Panc1 (cell line): ENCODE results near the gene UBN2. TPM values are rescaled to one million over a fixed set of nuclear protein-coding genes. Genes with fewer than 3 reads are reported as not detected.
"Not testable (repeated sequence)": the region's sequence is repeated elsewhere in the genome, so short reads cannot be mapped to it uniquely, and the experiment has no call there.

Experiments
- ATAC-seq: fragments of 200-7000 bp; cut with Tn5 transposase; 2 replicates; pipeline ENCODE4 v1.9.1; 2020; ENCODE audit warnings: mild to moderate bottlenecking, moderate library complexity
- BruUV-seq: library from RNA; stranded (reverse); fragments of 400-500 nt; replicated peaks from 2 replicates; lab custom pipeline; 2021; lab: Mats Ljungman, UMichigan
- CTCF ChIA-PET: fragments of 300-600 bp; sonication (Branson Sonifier 250); formaldehyde crosslinking; loops from one replicate; lab custom pipeline; 2022; ENCODE audit warnings: antibody characterized with exemption; lab: Charles Lee
- POLR2A ChIA-PET: fragments of 300-600 bp; sonication (Branson Sonifier 250); formaldehyde crosslinking; loops from one replicate; lab custom pipeline; 2022; ENCODE audit warnings: antibody characterized with exemption; lab: Charles Lee
- DNase-seq: peaks from one replicate; pipeline ENCODE4 v3.0.0-alpha.2; 2010; ENCODE audit warnings: low read depth, low spot score
- H3K27ac ChIP-seq: 2 replicates; pipeline ENCODE4 v1.5.1; 2011; ENCODE audit warnings: mild to moderate bottlenecking, low read length, inconsistent platforms
- H3K27me3 ChIP-seq: fragments of 200-500 bp; sonication (Bioruptor generic); 2 replicates; pipeline ENCODE4 v1.6.0; 2014; ENCODE audit warnings: low read length, inconsistent platforms; ENCODE audit not compliant: control insufficient read depth, insufficient read depth
- H3K36me3 ChIP-seq: fragments of 200-500 bp; sonication (Bioruptor generic); 2 replicates; pipeline ENCODE4 v1.5.1; 2014; ENCODE audit warnings: inconsistent platforms, mild to moderate bottlenecking, low read length, moderate library complexity; ENCODE audit not compliant: control insufficient read depth, insufficient read depth
- H3K4me1 ChIP-seq: 2 replicates; pipeline ENCODE4 v1.5.1; 2011; ENCODE audit warnings: inconsistent platforms, mild to moderate bottlenecking, low read length, moderate library complexity; ENCODE audit not compliant: control insufficient read depth, insufficient read depth
- H3K4me3 ChIP-seq, 2 experiments: 2 replicates each; pipeline ENCODE4 v1.5.1; 2011 to 2012; ENCODE audit warnings: low read depth in 2 of 2, low read length in 2 of 2, mild to moderate bottlenecking in 2 of 2, inconsistent platforms in 1 of 2, moderate library complexity in 1 of 2
- H3K9me3 ChIP-seq: fragments of 200-500 bp; sonication (Bioruptor generic); 2 replicates; pipeline ENCODE4 v1.5.1; 2014; ENCODE audit warnings: low read depth, mild to moderate bottlenecking, inconsistent platforms, low read length, moderate library complexity; ENCODE audit not compliant: control insufficient read depth, insufficient read depth
- CTCF ChIP-seq: fragments of 450-650 bp; IDR thresholded peaks from 2 replicates; pipeline ENCODE4 v1.5.1; 2017; ENCODE audit warnings: mild to moderate bottlenecking
- POLR2AphosphoS5 ChIP-seq: IDR thresholded peaks from 2 replicates; pipeline ENCODE4 v1.6.1; 2012; ENCODE audit warnings: mild to moderate bottlenecking, low read depth, low read length, moderate library complexity
- REST ChIP-seq, 2 experiments: IDR thresholded peaks; 2 replicates each; pipeline ENCODE4 v1.6.1; 2011 to 2012; ENCODE audit warnings: low read depth in 2 of 2, control low read depth in 1 of 2, low read length in 1 of 2, mild to moderate bottlenecking in 1 of 2, moderate library complexity in 1 of 2; ENCODE audit not compliant: insufficient read depth in 1 of 2
- SIN3A ChIP-seq: IDR thresholded peaks from 2 replicates; pipeline ENCODE4 v1.6.1; 2012; ENCODE audit warnings: low read depth, mild to moderate bottlenecking, low read length, moderate library complexity, borderline replicate concordance; ENCODE audit not compliant: insufficient read depth
- TCF7L2 ChIP-seq: IDR thresholded peaks from 2 replicates; pipeline ENCODE4 v1.6.1; 2011; ENCODE audit warnings: mild to moderate bottlenecking, low read depth, low read length, inconsistent platforms
- in situ Hi-C: cut with HindIII; loops from 2 replicates; pipeline ENCODE4 v1.10.0; 2016; ENCODE audit warnings: low sequenced_read_pairs, low pct_unique_long_range_greater_than_20kb
- intact Hi-C: fragments of 100-400 bp; cut with micrococcal nuclease; formaldehyde crosslinking; loops from one replicate; pipeline ENCODE4 v1.10.0; 2022; ENCODE audit not compliant: unreplicated experiment
- total RNA-seq: library from RNA; stranded (reverse); gene quantifications from one replicate; pipeline ENCODE4 v1.2.1, GENCODE V29; 2021; ENCODE audit not compliant: unreplicated experiment

UBN2 gene
- total RNA-seq, 1 experiment from 2014 or later: 14.0 TPM

- no peak for ATAC-seq
- no TSS peak for BruUV-seq
- Histone ChIP-seq H3K36me3 (no peaks in the 10 kb centered on the region), H3K27me3 (no peaks in the 10 kb centered on the region), H3K4me3 (no peak overlapping the region), H3K4me1 (no peaks in the 10 kb centered on the region), H3K9me3 (no peaks in the 10 kb centered on the region), H3K27ac (no peak overlapping the region)
- ChIA-PET POLR2A (no interaction called here), CTCF (no interaction called here)
- DNase-seq: no peak
- in situ Hi-C loops (no loop called here), intact Hi-C loops (no loop called here)
- TF ChIP-seq CTCF: no peak
- TF ChIP-seq POLR2AphosphoS5: no peak
- no peak for TF ChIP-seq REST (IDR thresholded peaks at IDR 0.05; ENCODE audit: insufficient read depth in 1 of 2, low read depth in 2 of 2, low read length in 1 of 2)
- no peak for TF ChIP-seq SIN3A
- no peak for TF ChIP-seq TCF7L2
These were observed 99.4 kb downstream of the UBN2 start for GRCh38 chr7:139330333-139331030.

GRCh38 chr7:139332697-139333359 is 101.8 kb downstream of the UBN2 start:
- Histone ChIP-seq H3K27ac (no peak overlapping the region), H3K4me1 (no peaks in the 10 kb centered on the region), H3K4me3 (no peak overlapping the region), H3K36me3 (no peaks in the 10 kb centered on the region), H3K9me3 (no peaks in the 10 kb centered on the region), H3K27me3 (no peaks in the 10 kb centered on the region)
- DNase-seq (no peak), ATAC-seq (peak; percentile 49; the same call in 1 of the 2 replicates)
- CTCF ChIA-PET: no interaction called here
- in situ Hi-C loops: no loop called here
- no TSS peak for BruUV-seq
- intact Hi-C loops: no loop called here
- POLR2A ChIA-PET: no interaction called here
- TF ChIP-seq REST (IDR thresholded peaks at IDR 0.05; ENCODE audit: insufficient read depth in 1 of 2, low read depth in 2 of 2, low read length in 1 of 2) (no peak), TCF7L2 (no peak), POLR2AphosphoS5 (no peak)

GRCh38 chr7:139333443-139333842 is 102.4 kb downstream of the UBN2 start:
- CTCF ChIA-PET, H3K27me3 ChIP-seq, H3K36me3 ChIP-seq, H3K9me3 ChIP-seq, BruUV-seq, H3K4me3 ChIP-seq, intact Hi-C loops, POLR2A ChIA-PET, ATAC-seq, H3K27ac ChIP-seq, in situ Hi-C loops, DNase-seq, H3K4me1 ChIP-seq: not testable (repeated sequence)
